Stimulated activated CD8-positive, alpha-beta memory T cell treated with anti-CD3 and anti-CD28 coated beads, Interleukin-2, amount 100 ng/mL, for 48 hours (primary cell): Measurements from ENCODE around the gene HAUS7.

Source experiments
- DNase-seq, 2 donors: peaks; one replicate each; pipeline ENCODE4 v3.0.0-alpha.2; 2020; ENCODE audit warnings: low read depth in 2 of 2

HAUS7 gene

GRCh38 chrX:153499341-153499740 is 29.0 kb upstream of the HAUS7 start:
- DNase-seq, result no peak

- DNase-seq, result no peak
These were observed 28.1 kb upstream of the HAUS7 start for GRCh38 chrX:153498453-153498852.

GRCh38 chrX:153496590-153496959 is 26.2 kb upstream of the HAUS7 start:
- no peak for DNase-seq

GRCh38 chrX:153495903-153496589 is 25.7 kb upstream of the HAUS7 start:
- no peak for DNase-seq

- no peak for DNase-seq
These were observed 25.0 kb upstream of the HAUS7 start for GRCh38 chrX:153495362-153495751.

GRCh38 chrX:153494541-153495361 is 24.4 kb upstream of the HAUS7 start, which contains the start of gene BGN:
BGN (plus strand) TSS chrX:153494980; CDS start chrX:153504632, 9,652 bp downstream.
- DNase-seq, result no peak

GRCh38 chrX:153494061-153494460 is 23.7 kb upstream of the HAUS7 start:
- no peak for DNase-seq

- DNase-seq, result no peak
These were observed 22.7 kb upstream of the HAUS7 start for GRCh38 chrX:153493085-153493484.

GRCh38 chrX:153492543-153492942 is 22.2 kb upstream of the HAUS7 start:
- DNase-seq, result no peak

- DNase-seq, result no peak
These were observed 21.5 kb upstream of the HAUS7 start for GRCh38 chrX:153491918-153492317.

GRCh38 chrX:153491351-153491914 is 21.1 kb upstream of the HAUS7 start:
- no peak for DNase-seq

GRCh38 chrX:153490217-153490930 is 20.0 kb upstream of the HAUS7 start:
- DNase-seq, result no peak

GRCh38 chrX:153488231-153488914 is 18.0 kb upstream of the HAUS7 start:
- no peak for DNase-seq

GRCh38 chrX:153487590-153488071 is 17.3 kb upstream of the HAUS7 start:
- no peak for DNase-seq

GRCh38 chrX:153486171-153486570 is 15.8 kb upstream of the HAUS7 start:
- no peak for DNase-seq

GRCh38 chrX:153485396-153486080 is 15.2 kb upstream of the HAUS7 start:
- DNase-seq, result no peak

- no peak for DNase-seq
These were observed 12.1 kb upstream of the HAUS7 start for GRCh38 chrX:153482376-153483015.

- no peak for DNase-seq
These were observed 10.7 kb upstream of the HAUS7 start for GRCh38 chrX:153481043-153481442.

- no peak for DNase-seq
These were observed 8.4 kb upstream of the HAUS7 start for GRCh38 chrX:153478746-153479145.

- DNase-seq, result no peak
These were observed 7.5 kb upstream of the HAUS7 start for GRCh38 chrX:153477901-153478300.
